Osteocyte (in vitro differentiated cells): Measurements from ENCODE around the gene DUSP15. TPM values are rescaled to one million over a fixed set of nuclear protein-coding genes. Genes with fewer than 3 reads are reported as not detected.
A peak's percentile ranks its signal among the peaks of the same experiment; 100 is the strongest.
"Not testable (repeated sequence)": the region's sequence is repeated elsewhere in the genome, so short reads cannot be mapped to it uniquely, and the experiment has no call there.

Experiments used
- DNase-seq: peaks from one replicate; pipeline ENCODE4 v3.0.0; 2021; ENCODE audit warnings: mixed read lengths; ENCODE audit not compliant: unreplicated experiment; ENCODE audit errors: extremely low spot score
- H3K27ac Mint-ChIP-seq: one replicate; pipeline ENCODE4 v1.8.0; 2021; ENCODE audit warnings: mild to moderate bottlenecking, mixed read lengths; ENCODE audit not compliant: unreplicated experiment
- H3K27me3 Mint-ChIP-seq: one replicate; pipeline ENCODE4 v1.8.0; 2021; ENCODE audit warnings: mixed read lengths; ENCODE audit not compliant: unreplicated experiment
- H3K36me3 Mint-ChIP-seq: one replicate; pipeline ENCODE4 v1.8.0; 2021; ENCODE audit warnings: mixed read lengths; ENCODE audit not compliant: unreplicated experiment
- H3K4me1 Mint-ChIP-seq: one replicate; pipeline ENCODE4 v1.8.0; 2021; ENCODE audit warnings: mixed read lengths; ENCODE audit not compliant: unreplicated experiment
- H3K4me3 Mint-ChIP-seq: one replicate; pipeline ENCODE4 v1.8.0; 2021; ENCODE audit warnings: mild to moderate bottlenecking, moderate library complexity, mixed read lengths; ENCODE audit not compliant: unreplicated experiment
- H3K9me3 Mint-ChIP-seq: one replicate; pipeline ENCODE4 v1.8.0; 2021; ENCODE audit warnings: mixed read lengths; ENCODE audit not compliant: unreplicated experiment
- CTCF ChIP-seq: fragments of 200-600 bp; sonication (generic); IDR thresholded peaks from 2 replicates; pipeline ENCODE4 v1.5.0; 2021; ENCODE audit warnings: antibody characterized with exemption, mild to moderate bottlenecking, moderate library complexity
- long read RNA-seq: library from polyadenylated mRNA; unstranded; transcript quantifications from one replicate; pipeline ENCODE4 v2.0.0, GENCODE V29; 2021
- total RNA-seq: library from RNA; stranded (reverse); gene quantifications from 2 replicates; pipeline ENCODE4 v1.2.1, GENCODE V29; 2021

The DUSP15 gene
- 2.1 and 3.2 TPM in 2 replicates for total RNA-seq
- long read RNA-seq, result 0 reads

DNA sequence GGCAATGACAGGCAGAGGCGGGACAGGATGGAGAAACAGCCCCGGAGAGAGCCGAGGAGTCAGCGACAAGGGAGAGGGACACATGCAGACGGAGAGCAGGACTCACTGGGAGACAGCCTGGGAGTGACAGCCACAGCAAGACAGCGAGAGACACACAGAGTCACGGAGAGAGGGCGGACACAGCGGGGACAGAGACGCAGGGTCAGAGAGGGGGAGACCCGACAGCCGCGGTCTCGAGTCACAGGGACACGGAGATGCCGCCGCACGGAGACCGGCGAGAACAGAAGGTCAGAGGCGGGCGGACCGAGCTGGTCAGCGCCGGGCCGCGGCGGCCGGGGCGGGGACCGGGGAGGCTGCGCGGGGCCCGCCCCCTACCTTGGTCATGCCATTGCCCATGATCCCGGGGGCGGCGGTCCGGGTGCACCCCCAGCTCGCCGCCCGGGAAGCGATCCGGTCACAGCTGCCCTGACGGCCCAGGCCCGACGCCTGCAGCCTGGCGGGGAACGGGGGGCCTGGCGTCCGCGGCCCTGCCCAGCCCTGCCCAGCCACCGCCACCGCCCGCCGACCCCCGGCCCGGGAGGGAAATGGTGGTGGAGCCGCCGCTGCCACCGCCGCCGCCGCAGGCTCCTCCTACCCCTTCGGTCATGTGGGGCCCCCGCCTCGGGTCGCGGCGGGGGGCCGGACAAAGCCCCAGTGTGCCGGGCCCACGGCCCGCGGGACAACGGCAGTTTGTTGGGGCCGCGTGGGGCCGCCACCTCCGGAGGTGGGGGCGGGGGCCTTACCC, at the start of gene DUSP15, which contains the start of gene TTLL9:
TSS of gene DUSP15 (minus strand) at position 586 of the 784 bp plus-strand sequence. CDS start at position 396, 190 bp downstream.
TSS of gene TTLL9 (plus strand) at position 693 of the 784 bp plus-strand sequence. CDS start 493 bp downstream, outside the sequence.
- peak within 1 kb of the TSS; percentile 87 for H3K4me3 Mint-ChIP-seq
- H3K9me3 Mint-ChIP-seq, result no peaks in the 10 kb centered on the region
- H3K27ac Mint-ChIP-seq, result peak within 1 kb of the TSS; percentile 91
- no peaks in the 10 kb centered on the region for H3K36me3 Mint-ChIP-seq
- no peak for TF ChIP-seq CTCF
- peaks cover 43% of the 10 kb centered on the region for H3K27me3 Mint-ChIP-seq
- DNase-seq, result no peak
- H3K4me1 Mint-ChIP-seq, result peaks cover 17% of the 10 kb centered on the region

DNA sequence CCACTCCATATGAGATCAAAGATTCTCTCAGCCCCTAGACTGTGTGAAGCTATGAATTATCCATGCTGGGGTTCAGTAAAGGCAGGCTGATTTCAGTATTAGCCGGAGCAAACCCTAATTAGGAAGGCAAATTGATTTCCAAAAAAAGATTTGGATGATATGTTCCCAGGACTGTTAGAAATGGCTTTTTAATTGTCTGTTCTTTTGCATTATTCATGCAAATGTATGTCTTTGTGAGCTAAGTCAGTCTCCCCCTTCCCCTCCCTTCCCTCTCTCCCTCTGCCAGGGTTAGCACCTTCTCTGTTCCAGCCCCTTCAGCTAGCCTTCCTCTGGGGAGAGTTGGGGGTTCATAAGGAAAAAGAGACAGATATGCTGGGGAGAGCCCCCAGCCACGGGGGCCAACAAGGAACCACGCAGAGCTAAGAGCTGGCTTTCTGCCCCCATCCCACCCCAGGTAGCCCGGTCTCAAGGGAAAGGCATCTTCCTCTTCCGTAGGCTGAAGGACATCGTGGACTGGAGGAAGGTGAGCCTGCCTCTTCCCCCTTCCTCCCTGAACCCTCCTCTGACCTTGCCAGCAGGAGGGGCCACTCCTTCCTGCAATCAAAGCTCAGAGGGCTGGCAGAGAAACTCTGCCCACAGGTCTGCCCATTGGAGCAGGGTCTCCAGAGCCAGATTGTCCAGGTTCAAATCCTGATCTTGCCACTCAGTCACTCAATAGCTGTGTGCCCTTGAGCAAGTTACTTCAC, 49.3 kb upstream of the DUSP15 start:
- Mint-ChIP-seq H3K9me3 (no peaks in the 10 kb centered on the region), H3K27me3 (peaks cover 48% of the 10 kb centered on the region), H3K36me3 (no peaks in the 10 kb centered on the region), H3K4me1 (no peaks in the 10 kb centered on the region), H3K4me3 (no peak overlapping the region), H3K27ac (no peak overlapping the region)
- no peak for TF ChIP-seq CTCF
- no peak for DNase-seq

- no peaks in the 10 kb centered on the region for H3K9me3 Mint-ChIP-seq
- H3K4me3 Mint-ChIP-seq, result no peak overlapping the region
- H3K36me3 Mint-ChIP-seq, result no peaks in the 10 kb centered on the region
- peaks cover 47% of the 10 kb centered on the region for H3K27me3 Mint-ChIP-seq
- no peak for DNase-seq
- no peaks in the 10 kb centered on the region for H3K4me1 Mint-ChIP-seq
- H3K27ac Mint-ChIP-seq, result no peak overlapping the region
- no peak for TF ChIP-seq CTCF
Measured at GRCh38 chr20:31918466-31919105, 48.3 kb upstream of the DUSP15 start.

DNA sequence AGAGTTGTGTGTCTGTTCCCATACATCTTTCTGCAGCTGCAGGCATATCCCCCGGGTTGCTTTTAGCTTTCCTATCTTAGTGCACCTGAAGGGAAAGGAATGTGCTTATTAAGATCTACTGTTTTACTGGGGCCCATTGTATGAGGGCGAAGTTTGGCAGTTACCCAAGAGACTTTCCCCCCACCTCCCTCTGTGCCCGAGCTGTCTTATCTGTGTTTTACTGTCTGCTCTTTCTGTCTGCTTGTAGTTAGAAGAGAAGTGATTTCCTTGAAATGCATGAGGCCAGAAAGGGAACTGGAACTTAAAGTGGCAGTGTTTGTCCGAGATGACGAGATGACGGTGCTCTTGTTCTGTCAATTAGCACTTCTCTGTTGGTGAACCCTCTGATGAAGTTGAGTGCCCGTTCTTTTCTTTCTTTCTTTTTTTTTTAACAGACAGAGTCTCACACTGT, 47.7 kb upstream of the DUSP15 start:
- H3K27ac Mint-ChIP-seq, H3K36me3 Mint-ChIP-seq, DNase-seq, H3K4me3 Mint-ChIP-seq, H3K4me1 Mint-ChIP-seq, H3K9me3 Mint-ChIP-seq: not testable (repeated sequence)
- peaks cover 49% of the 10 kb centered on the region for H3K27me3 Mint-ChIP-seq

DNA sequence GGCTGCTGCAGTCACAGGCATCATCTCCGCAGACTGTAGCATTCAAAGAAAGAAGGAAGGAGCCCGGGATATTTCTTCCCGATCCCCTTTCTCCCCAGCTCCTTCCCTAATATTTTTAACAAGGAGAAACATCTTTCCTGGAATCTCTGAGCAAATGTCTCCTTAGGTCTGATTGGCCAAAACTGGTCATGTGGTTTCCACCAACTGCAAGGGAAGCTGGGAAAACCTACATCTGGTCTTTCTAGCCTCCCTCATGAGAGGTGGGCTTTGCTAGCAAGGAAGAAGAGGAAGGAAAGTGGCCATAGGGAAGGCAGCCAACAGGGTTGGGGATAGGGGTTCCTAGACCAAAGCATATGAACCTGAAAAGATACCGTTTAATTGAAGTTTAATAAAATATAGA, 46.4 kb upstream of the DUSP15 start:
- no peak for TF ChIP-seq CTCF

More for the DNA sequence above, 46.4 kb upstream of the DUSP15 start:
- Mint-ChIP-seq H3K4me1 (no peaks in the 10 kb centered on the region), H3K27ac (no peak overlapping the region), H3K4me3 (no peak overlapping the region), H3K27me3 (peaks cover 46% of the 10 kb centered on the region), H3K9me3 (no peaks in the 10 kb centered on the region), H3K36me3 (no peaks in the 10 kb centered on the region)
- no peak for DNase-seq
